HG02588 (cell line): Measurements from ENCODE around the gene SCN5A.

Experiments
- ATAC-seq: cut with Tn5 transposase; IDR thresholded peaks from one replicate; pipeline ENCODE4 v1.9.1; 2021; ENCODE audit warnings: mild to moderate bottlenecking, moderate library complexity; ENCODE audit not compliant: unreplicated experiment

SCN5A gene

DNA sequence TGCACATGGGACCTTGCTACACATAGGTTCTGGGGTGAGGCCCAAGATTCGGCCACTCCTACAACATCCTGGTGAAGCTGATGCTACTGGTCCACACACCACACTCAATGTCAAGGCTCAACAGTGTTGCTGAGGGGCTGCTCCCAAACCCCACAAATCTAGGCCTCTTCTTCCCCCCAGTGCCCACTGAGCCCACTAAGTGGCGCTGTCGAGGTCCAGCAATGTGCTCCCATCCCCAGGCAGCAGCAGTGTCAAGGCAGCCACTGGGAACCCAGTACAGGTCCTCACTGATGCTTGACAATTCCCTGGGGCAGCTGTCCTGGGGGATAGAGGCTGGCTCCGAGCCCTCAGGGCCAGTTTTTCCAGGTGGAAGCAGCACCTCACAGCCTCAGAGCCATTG is 21.5 kb downstream of the SCN5A start:
- no peak for ATAC-seq

- no peak for ATAC-seq
These were observed 23.3 kb downstream of the SCN5A start for GRCh38 chr3:38626171-38626570.

DNA sequence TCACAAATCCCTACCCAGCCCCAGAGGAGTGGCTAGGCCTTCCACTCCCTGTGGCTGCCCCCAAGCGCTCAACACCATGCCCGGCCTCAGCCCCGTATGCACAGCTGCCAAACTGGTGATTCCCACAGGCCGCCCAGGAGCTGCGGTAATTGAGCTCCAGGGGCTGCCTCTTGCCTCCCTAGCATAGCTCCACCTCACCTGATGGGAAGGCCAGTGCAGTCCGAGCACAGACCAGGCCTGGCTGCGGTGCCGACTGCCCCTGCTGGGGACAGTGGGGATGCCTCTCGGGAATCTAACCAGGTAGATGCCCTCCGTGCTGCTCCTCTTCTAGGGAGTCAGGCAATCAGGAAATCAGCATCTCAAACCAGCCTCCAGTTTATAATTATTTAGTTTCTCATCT is 25.9 kb downstream of the SCN5A start:
- ATAC-seq = no peak

GRCh38 chr3:38622336-38622735 is 27.2 kb downstream of the SCN5A start:
- no peak for ATAC-seq

DNA sequence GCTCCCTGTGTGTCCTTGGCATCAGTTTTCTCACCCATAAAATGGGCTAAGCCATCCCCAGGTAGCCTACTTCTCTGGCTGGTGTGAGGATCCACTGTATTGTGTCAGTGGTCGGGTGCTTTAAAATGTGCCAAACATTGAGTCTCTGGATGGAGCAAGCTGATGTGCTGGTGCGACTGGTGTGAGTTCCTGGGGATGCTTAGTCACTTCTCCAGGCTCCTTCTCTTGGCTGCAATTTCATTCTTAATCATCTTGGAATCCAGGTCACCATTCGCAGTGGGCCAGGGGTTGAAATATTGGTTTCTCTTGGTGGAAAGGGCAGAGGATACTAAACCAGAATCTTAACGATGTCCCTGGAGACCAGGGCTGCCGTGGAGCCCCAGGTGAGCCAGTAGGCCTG is 29.3 kb downstream of the SCN5A start:
- no peak for ATAC-seq

DNA sequence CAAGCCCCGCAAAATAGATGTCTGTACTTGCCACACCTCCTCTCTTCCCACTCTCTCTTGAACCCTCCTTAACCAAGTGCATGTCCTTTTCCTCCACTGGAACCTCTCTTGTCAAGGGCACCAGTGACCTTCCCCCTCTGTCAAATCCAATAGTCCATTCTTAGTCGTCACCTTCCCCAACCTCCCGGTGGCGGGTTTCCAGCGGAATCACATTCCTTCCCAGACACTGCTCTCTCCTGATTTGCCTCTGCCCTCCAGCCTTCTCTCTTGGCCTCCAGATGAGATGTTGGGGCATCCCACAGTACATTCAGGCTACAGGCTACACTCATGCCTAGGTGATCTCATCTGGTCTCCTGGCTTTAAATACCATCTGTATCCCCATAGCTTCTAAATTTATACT is 31.1 kb downstream of the SCN5A start:
- no peak for ATAC-seq

DNA sequence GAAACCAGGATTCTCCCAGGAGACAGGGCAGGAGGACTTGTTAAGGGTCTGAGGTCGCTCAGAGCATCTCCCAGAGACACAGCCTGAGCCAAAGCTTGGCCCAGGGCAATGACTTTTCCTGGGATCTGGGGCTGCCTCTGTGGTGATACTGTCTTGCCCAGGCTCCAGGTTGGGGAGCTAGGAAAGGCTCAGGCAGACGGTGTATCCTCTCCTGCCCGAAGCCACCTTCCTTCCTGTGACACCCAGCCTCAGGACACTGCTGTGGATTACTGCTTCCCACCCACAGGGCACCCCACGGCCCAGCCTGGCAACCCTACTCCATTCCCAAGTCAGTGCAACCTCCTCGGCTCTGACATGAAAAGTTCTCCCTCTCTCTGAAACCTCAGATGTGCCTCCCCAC is 31.9 kb downstream of the SCN5A start:
- no peak for ATAC-seq

GRCh38 chr3:38617137-38617536 is 32.4 kb downstream of the SCN5A start:
- no peak for ATAC-seq

GRCh38 chr3:38616658-38617057 is 32.8 kb downstream of the SCN5A start:
- no peak for ATAC-seq

- ATAC-seq = no peak
These were observed 33.4 kb downstream of the SCN5A start for GRCh38 chr3:38616111-38616510.

GRCh38 chr3:38614651-38615352 is 34.7 kb downstream of the SCN5A start:
- ATAC-seq = no peak

DNA sequence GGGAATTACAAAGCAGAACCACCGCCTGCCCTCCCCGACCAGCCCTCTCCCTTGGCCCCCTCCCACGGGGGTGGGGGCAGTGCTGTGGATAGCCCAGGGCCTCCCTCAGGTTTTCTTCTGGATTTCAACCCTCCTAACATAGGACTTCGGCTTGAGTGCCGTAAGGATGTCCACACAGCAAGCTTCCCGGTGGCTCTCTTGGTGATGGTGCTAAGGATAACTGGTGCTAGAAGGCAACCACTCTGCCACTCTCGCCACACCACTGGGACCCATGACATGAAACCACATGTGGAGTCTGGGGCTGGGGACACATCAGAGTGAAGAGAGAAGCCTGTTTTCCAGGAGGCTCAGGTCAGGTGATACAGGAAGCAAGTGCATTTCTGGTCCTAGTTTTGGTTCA is 35.4 kb downstream of the SCN5A start:
- ATAC-seq = no peak

DNA sequence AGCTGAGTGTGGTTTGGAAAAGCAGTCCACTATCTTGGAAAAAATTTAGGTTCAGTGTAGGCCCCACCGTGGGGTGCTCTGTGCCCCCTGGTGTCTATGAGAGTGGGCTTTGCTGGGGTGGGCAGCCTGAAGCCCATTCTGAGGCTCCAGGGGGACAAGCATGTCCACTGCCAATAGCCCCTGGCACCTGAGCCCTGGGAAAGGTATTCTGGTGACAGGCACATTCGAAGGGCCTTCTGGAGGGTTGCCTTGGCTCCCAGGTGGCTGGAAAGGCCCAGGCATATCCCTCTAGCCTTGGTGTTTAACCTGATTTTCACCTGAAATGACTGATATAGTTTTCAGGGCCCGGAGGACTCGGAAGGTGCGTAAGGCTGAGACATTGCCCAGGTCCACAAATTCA is 36.1 kb downstream of the SCN5A start:
- no peak for ATAC-seq

DNA sequence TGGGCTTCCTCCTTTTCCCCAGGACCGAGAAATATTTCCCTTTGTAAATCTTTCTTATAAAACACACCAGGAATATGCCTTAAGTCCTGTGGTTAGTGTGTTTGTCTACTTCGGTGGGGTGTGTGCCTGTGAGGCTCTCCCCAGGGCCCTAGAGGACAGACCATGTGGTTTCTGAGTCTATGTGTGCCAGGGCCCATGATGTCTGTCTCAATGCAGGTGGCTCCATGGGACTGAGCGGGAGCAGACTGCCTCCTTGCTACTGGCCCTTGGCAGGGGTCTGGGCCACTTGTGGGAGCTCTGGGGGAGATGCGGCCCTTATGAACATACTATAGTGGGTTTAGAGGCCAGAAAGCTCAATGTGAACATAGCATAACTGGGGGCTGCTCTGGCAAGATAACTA is 37.6 kb downstream of the SCN5A start:
- no peak for ATAC-seq

GRCh38 chr3:38610934-38611333 is 38.6 kb downstream of the SCN5A start:
- no peak for ATAC-seq

DNA sequence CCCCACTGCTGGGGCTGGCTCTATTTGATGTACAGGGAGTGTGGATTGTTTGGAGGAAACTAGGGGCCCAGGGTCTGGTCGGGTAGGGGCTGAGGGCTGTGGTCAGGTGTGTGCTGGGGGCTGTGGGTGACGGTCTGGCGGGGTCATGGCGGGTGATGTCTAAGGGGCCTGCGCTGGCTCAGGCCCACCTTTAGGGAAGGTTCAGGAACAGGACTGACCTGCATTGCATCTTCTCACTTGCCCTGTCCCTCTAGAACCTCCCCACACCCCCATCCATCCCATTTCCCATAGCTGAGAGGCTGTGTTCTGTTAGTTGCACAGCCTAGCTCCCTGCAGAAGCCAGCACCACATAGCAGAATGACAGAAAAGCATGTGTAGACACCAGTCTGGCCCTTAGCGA is 39.1 kb downstream of the SCN5A start:
- no peak for ATAC-seq

DNA sequence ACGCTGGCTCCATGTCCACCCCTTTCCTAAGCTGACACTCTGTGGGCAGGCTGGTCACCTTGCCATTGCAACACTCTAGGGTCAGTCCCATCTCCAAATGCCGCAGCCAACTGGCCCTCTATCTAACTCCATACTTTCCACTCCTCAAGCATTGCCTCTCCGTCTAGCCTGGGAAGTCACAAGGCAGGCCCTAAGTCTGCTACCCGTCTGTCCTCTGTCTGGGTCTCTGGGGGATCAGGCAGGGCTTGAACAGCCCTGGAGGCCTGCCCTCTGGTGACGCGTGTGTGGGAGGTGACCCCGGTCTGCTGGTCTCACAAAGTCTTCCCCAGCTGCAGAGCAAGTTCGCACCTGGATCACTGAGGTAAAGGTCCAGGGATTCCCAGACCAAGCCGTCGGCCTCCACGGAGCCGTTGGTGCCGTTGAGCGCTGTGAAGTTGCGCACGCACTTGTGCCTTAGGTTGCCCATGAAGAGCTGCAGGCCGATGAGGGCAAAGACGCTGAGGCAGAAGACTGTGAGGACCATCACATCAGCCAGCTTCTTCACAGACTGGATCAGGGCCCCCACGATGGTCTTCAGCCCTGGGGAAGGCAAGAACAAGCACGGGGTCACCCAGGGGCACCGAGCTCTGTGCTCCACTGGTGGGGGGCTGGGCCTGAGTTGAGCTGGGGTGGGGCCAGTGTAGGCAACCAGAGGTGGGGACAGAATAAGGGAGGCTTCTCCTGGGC is 39.9 kb downstream of the SCN5A start:
- no peak for ATAC-seq

DNA sequence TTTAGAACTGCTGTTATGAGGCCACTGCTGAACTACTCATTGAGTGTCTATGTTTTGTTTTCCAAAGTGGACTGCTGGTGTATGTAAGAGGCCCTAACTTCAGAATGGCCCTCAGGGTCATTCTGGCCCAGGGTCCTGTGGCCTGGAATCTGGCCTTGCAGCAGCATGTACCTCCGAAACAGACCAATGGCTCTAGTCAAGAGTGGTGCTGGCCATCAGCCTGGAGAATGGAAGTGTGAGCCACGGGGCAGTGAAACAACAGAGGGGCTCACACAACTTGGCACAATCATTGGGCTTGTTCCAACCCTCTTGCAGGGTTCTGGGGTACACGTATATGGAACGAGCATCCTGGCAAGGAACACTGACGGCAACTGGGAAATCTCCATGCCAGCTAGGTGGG is 40.5 kb downstream of the SCN5A start:
- ATAC-seq = no peak

- ATAC-seq = no peak
These were observed 41.3 kb downstream of the SCN5A start for GRCh38 chr3:38608086-38608775.

GRCh38 chr3:38606561-38606960 is 42.9 kb downstream of the SCN5A start:
- ATAC-seq = no peak

DNA sequence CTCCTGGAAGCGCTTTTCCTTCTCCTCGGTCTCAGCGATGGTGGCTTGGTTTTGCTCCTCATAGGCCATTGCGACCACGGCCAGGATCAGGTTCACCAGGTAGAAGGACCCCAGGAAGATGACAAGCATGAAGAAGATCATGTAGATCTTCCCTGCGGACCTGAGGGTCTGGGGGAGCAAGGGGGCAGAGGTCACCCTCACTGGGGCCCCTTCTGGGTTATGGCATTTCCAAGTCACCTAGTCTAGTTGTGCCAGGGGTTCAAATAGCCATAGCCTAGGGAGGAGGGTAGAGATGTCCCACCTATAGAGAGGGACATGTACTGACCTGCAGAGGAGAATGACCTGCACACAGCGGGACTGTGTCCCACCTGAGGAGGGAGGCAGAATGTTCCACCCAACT is 43.5 kb downstream of the SCN5A start:
- no peak for ATAC-seq

DNA sequence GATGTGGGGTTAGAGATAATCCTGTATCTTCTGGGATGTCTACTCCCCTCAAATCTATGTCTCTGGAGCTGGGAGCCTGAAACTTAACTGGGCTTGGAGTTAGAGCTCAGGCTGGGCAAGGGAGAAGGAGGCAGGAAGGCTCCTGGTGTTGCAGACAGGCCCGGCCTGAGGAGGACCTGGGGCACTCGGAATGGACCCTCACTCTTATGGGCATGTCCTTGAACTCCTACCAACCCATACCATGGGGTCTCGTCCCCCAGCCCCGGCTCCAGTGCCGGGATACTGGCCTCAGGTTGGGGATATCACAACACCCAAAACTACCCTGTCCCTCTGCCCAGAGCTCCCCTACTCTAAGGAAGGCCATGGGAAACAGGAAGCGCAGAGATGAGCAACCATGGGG is 45.2 kb downstream of the SCN5A start:
- ATAC-seq = no peak
